Islet precursor cell (in vitro differentiated cells): ENCODE measurements around the gene CLCN7.

Experiments
- DNase-seq: peaks from one replicate; pipeline ENCODE4 v3.0.0-alpha.2; 2018

Gene CLCN7

DNA sequence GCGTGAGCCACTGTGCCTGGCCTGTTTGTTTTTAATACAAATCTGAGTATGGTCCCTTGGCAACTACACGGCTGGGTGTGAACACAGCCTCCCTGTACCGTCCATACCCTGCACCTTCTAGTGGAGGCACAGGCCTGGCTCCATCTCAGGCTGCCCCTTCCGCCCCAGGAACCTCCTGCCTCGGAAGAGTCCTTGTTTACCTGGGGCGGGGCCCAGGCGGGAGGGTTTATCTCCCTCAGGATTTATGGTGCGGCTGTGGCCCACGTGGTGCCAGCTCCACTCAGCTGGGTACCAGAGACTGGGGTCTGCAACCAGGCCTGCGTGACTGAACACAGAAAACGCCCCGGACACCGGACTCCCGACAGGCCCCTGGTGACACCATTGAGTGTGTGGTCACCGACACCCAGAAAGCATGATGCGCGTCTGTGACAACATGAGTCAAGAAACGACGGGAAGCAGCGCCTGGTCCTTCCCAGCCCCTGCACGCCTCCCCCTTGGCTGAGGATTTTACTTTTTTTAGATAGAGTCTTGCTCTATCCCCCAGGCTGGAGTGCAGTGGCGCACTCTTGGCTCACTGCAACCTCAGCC lies 79.3 kb downstream of the CLCN7 start:
- no peak for DNase-seq
